ENCODE measurements around the gene UBAP1.

UBAP1 gene

GRCh38 chr9:34178436-34179212 lies at the start of gene UBAP1:
Gene UBAP1 (plus strand): TSS chr9:34179043. CDS start chr9:34220915, 41,872 bp downstream.
- Histone ChIP-seq H3K79me2 (ENCODE audit: low read length) (peaks cover 55% of the 10 kb centered on the region), H3K4me1 (ENCODE audit: low read length) (0 out of 2 replicates have a peak, but pooled peaks cover 3% of the 10 kb centered on the region), H3K9me2 (replicated peaks; ENCODE audit: insufficient read depth, low read length) (no peaks in the 10 kb centered on the region), H3K36me3 (replicated peaks; ENCODE audit: insufficient read depth, low read length) (no peaks in the 10 kb centered on the region), H3K4me2 (ENCODE audit: low read depth, low read length) (peak within 1 kb of the TSS; percentile 77), H2AFZ (ENCODE audit: low read length) (peak within 1 kb of the TSS; percentile 93), H3K27ac (ENCODE audit: low read length) (peak within 1 kb of the TSS; percentile 35; the same call in 1 of the 2 replicates), H4K20me1 (ENCODE audit: insufficient read depth, low read length) (no peaks in the 10 kb centered on the region), H3F3A (ENCODE audit: insufficient read depth, low read length) (no peaks in the 10 kb centered on the region), H3K9ac (ENCODE audit: low read length) (peak within 1 kb of the TSS; percentile 71), H3K9me3 (replicated peaks; ENCODE audit: insufficient read depth, low read length) (no peaks in the 10 kb centered on the region), H3K4me3 (ENCODE audit: low read length) (peak within 1 kb of the TSS; percentile 76), H3K27me3 (replicated peaks; ENCODE audit: insufficient read depth, low read length) (no peaks in the 10 kb centered on the region)
- peak; percentile 96 for DNase-seq
- TF ChIP-seq EZH2phosphoT487 (IDR thresholded peaks at IDR 0.05; ENCODE audit: low read length): no peak
- no peak for TF ChIP-seq EZH2 (optimal IDR thresholded peaks at IDR 0.05; ENCODE audit: low read depth, low read length)
- no peak for TF ChIP-seq CTCF (IDR thresholded peaks at IDR 0.05; ENCODE audit: low read length)

GRCh38 chr9:34131571-34131970 lies 47.3 kb upstream of the UBAP1 start:
- no peak for TF ChIP-seq CTCF (IDR thresholded peaks at IDR 0.05; ENCODE audit: low read length)
- TF ChIP-seq EZH2phosphoT487 (IDR thresholded peaks at IDR 0.05; ENCODE audit: low read length): no peak
- TF ChIP-seq EZH2 (optimal IDR thresholded peaks at IDR 0.05; ENCODE audit: low read depth, low read length): no peak
- no peak overlapping the region for H2AFZ ChIP-seq (ENCODE audit: low read length)
- H4K20me1 ChIP-seq (ENCODE audit: insufficient read depth, low read length): no peaks in the 10 kb centered on the region
- peaks cover 3% of the 10 kb centered on the region; the same call in 1 of the 2 replicates for H3K4me1 ChIP-seq (ENCODE audit: low read length)
- no peaks in the 10 kb centered on the region for H3K27me3 ChIP-seq (replicated peaks; ENCODE audit: insufficient read depth, low read length)
- no peaks in the 10 kb centered on the region for H3K9me3 ChIP-seq (replicated peaks; ENCODE audit: insufficient read depth, low read length)
- H3K79me2 ChIP-seq (ENCODE audit: low read length): no peaks in the 10 kb centered on the region
- no peaks in the 10 kb centered on the region for H3F3A ChIP-seq (ENCODE audit: insufficient read depth, low read length)
- H3K9me2 ChIP-seq (replicated peaks; ENCODE audit: insufficient read depth, low read length): no peaks in the 10 kb centered on the region
- H3K27ac ChIP-seq (ENCODE audit: low read length): no peak overlapping the region
- no peak overlapping the region for H3K9ac ChIP-seq (ENCODE audit: low read length)
- no peaks in the 10 kb centered on the region for H3K36me3 ChIP-seq (replicated peaks; ENCODE audit: insufficient read depth, low read length)
- no peak for DNase-seq
- no peak overlapping the region for H3K4me2 ChIP-seq (ENCODE audit: low read depth, low read length)
- H3K4me3 ChIP-seq (ENCODE audit: low read length): no peak overlapping the region

- Histone ChIP-seq H3K9me2 (replicated peaks; ENCODE audit: insufficient read depth, low read length) (no peaks in the 10 kb centered on the region), H4K20me1 (ENCODE audit: insufficient read depth, low read length) (no peaks in the 10 kb centered on the region), H3K79me2 (ENCODE audit: low read length) (no peaks in the 10 kb centered on the region), H3K4me1 (ENCODE audit: low read length) (no peaks in the 10 kb centered on the region), H3K27ac (ENCODE audit: low read length) (no peak overlapping the region), H3K4me2 (ENCODE audit: low read depth, low read length) (no peak overlapping the region), H2AFZ (ENCODE audit: low read length) (no peak overlapping the region), H3K9me3 (replicated peaks; ENCODE audit: insufficient read depth, low read length) (no peaks in the 10 kb centered on the region), H3K9ac (ENCODE audit: low read length) (no peak overlapping the region), H3K4me3 (ENCODE audit: low read length) (no peak overlapping the region), H3K36me3 (replicated peaks; ENCODE audit: insufficient read depth, low read length) (no peaks in the 10 kb centered on the region), H3K27me3 (replicated peaks; ENCODE audit: insufficient read depth, low read length) (no peaks in the 10 kb centered on the region), H3F3A (ENCODE audit: insufficient read depth, low read length) (no peaks in the 10 kb centered on the region)
- no peak for DNase-seq
- TF ChIP-seq EZH2phosphoT487 (IDR thresholded peaks at IDR 0.05; ENCODE audit: low read length): no peak
- no peak for TF ChIP-seq CTCF (IDR thresholded peaks at IDR 0.05; ENCODE audit: low read length)
- no peak for TF ChIP-seq EZH2 (optimal IDR thresholded peaks at IDR 0.05; ENCODE audit: low read depth, low read length)
These were observed 45.4 kb upstream of the UBAP1 start for GRCh38 chr9:34133436-34133949.
